NCI-H82 treated with DMSO at 0.1 percent for 48 hours (cell line): Measurements from ENCODE around the gene ANKRD33B.
"Not testable (repeated sequence)": the region's sequence is repeated elsewhere in the genome, so short reads cannot be mapped to it uniquely, and the experiment has no call there.

ENCODE experiments used
- DNase-seq: peaks from one replicate; lab custom pipeline; 2025; ENCODE audit not compliant: unreplicated experiment; lab: John Stamatoyannopoulos, UW

The ANKRD33B gene

DNA sequence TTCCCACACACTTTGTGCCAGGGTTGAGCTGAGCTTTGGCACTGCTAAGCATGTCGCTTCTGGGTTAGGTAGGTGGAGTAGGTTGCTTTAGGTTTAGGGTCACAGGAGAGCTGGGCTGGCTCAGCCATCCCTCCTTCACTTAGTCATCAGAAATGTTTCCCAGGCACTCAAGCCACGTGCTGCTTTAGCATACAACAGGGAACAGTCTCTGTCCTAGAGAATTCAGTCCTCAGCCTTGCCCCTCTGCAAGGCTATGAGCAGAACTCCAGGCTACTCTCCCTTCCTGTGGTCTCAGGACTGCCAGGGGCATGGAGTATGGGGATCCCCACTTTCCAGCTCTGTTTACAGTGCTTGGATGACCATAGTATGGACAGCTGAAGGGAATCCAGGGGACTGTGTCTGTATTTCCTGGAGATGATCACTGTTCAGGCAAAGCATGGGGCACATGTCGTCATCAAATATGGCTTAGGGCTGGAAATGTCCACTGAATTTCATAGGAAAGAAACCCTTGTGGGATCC, 7.5 kb upstream of the ANKRD33B start:
- no peak for DNase-seq

DNA sequence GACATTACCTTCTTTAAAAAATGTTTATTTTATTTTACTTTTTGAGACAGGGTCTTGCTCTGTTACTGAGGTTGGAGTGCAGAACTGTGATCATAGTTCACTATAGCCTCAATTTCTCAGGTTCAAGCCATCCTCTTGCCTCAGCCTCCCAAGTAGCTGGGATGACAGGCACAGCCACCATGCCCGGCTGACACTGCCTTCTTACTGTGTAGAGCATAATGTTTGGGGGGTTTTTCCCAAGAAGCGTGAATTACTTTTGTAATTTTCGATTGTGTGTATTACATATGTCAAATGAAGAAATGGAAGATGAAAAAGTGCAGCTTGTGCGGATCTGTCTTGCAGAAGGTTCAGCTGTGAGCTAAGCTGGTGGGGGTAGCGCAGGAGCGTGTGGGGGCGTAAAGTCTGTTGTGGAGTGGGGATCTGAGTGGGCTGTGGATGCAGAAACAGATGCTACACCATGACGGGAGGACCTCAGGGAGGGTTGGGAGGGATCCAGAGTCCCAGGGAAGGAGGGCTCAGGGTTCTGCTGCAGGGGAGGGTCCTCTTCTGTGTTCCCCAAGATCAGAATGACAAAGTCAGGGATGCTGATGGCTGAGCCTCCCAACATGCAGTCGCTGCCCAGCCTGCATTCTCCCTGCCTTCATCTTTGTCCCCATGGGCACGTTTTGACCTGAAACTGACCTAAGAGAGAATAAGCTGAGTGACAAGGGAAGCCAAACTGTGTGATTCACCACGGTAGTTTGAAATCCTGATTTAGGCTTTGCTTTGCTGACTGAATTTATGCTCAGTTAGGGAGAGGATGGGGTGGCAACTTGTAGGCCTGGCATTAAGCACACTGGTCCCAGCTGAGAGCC, 6.8 kb upstream of the ANKRD33B start:
- no peak for DNase-seq

DNA sequence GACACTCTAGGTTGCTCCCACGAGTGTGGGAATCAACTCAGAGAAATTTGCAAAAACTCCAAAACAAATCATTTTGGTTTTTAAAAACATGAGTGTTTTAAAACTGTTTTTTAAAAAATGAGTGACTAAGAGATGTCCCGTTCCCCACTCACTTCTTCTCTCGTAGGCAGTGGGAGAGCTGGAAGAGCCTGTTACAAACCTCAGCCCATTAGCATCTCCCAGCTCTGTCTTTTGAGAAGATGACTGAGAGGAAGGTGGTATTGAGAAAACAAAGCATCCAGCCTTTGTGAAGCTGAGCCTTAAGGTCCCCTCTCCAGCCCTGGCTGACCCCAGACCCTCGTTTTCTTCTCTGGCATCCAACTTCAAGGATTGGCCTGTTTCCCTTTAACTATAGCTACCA, 4.7 kb upstream of the ANKRD33B start:
- no peak for DNase-seq

DNA sequence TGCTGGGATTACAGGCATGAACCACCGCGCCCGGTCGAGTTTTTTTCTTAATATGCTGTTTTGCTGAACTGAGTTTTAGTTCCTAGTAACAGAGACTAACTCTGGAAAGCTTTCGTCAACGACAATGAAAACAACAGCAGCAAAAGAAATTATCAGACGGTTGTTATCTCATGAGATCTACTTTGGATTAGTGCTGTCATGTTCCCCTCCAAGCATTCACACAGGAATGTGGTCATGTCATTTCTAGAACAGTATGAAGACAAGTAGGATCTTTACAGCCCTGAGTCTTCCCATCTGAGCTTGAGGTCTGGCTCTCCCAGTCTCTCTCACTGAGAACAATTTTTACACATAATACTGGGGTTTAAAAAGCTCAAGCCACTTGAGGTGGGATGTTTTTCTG, 4.0 kb upstream of the ANKRD33B start:
- DNase-seq, result no peak

DNA sequence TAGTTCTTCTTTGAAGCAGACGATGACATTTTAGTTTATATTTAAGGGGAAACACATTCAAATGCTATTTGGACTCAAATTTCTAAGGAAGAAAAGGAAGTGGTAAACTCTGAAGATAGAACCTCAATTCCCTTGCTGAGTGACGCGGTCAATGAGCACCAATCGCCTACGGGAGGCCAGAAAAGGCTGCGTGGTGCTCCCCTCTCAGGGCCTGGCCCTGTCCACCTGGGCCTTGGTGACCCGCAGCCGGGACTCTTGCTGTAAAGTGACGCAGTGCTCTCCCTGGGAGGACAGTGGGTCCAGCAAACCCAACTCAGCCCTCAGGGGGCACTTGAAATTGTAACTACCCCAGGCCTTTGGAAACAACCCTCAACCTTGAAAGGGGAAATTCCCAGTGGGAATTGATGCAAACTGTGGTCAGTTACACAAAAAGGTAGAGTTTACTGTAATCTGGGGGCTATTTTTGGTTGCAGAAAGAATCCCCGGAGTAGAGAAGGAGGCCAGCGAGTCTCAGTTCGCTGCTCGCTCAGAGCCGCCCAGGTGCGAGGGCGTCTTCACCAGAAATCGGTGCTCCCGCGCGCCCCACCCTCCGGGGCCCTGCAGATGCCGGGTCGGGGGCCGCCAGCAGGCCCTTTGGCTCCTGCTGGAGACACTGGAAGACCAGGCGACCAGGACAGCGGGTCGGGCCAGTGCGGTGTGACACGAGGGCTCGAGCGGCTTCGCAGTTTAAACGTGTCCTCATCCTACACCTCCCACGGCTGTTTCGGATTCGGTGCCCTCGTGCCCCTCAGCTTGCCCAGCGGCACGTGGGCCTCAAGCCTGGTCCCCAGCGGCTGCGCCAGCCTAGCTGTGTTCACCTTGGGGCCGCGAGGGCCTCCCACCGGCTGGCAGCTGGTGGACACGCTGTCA, 1.4 kb upstream of the ANKRD33B start:
- DNase-seq, result no peak

DNA sequence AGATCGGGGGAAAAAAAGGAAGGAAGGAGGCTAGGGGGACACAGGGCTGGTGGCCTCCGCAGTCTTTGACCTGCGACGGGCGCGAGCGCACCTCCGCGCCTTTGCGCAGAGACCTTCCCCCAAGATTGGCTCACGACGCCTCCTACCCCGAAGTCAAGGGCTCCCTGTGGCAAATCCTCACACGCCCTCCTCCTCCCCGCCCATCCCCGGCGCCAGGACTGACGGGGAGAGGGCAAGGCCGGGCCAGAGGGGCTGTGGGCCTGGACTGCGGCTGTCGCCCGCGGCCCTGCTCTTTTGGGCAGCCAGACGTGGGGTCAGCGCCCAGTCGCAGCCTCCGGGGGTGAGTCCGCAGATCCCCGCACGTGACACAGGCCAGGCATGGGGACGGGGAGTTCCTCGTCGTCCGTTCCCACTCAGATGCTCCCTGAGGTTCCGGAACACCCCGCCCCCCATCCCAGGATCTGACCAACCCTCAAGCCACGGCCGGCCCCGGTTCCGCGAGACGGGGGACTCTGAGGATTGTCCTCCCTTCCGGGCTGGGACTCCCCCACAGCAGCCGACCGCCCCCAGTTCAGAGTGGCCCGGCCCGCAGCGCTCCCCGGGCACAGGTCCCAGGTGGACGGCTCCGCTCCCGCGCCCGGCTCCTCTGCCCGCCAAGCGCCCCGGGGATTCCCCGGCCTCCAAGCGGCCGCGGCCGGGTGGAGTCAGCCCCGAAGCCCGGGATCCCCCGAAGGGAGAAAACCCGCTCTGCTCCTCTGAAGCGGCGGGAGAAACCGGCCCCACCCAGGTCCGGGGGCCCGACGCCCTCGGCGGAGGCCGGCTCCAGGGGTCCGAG, 543 bp upstream of the ANKRD33B start:
- no peak for DNase-seq

DNA sequence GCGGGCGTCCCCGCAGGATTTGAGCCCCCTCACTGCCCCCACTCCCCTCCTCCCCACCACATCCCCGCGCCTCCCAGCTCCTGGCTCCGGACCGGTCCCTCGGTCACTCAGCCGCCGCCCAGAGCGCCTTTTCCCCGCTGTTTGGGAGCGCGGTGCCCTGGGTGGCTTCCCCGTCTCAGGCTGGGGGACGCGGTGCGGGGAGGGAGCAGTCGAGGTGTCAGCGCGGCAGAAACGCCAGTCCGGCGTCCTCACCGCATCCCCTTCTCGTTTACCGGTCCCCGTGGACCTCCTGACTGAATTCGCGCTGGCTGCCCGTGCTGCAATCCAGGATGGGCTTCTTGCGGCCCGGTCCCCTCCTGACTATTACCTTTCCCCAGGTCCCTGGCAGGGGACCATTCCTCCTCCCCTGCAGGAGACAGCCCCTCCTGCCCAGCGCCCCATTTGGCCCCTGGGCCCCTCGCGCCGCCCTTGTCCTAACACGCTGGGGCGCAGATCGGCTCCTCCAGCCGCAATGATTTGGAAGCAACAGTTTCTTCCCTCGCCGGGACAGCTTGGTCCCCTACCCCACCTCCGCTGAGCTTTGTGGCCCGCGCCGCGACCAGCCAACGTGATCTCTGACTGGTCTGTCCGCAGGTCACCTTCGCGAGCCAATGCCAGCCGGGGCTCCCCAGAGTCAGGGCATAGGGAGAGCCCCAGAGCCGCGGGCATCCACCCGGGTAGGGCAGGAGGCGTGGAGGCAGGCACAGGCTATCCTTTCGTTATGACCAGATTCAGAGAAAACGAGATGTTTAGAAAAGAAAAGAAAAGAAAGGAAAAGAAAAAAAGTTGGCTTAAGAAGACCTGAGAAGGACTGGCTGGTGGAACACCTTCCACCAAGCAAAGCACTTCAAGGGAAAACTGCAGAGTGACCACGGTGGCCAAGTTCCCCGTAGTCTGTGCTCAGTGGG, 1.2 kb downstream of the ANKRD33B start:
- DNase-seq, result no peak

DNA sequence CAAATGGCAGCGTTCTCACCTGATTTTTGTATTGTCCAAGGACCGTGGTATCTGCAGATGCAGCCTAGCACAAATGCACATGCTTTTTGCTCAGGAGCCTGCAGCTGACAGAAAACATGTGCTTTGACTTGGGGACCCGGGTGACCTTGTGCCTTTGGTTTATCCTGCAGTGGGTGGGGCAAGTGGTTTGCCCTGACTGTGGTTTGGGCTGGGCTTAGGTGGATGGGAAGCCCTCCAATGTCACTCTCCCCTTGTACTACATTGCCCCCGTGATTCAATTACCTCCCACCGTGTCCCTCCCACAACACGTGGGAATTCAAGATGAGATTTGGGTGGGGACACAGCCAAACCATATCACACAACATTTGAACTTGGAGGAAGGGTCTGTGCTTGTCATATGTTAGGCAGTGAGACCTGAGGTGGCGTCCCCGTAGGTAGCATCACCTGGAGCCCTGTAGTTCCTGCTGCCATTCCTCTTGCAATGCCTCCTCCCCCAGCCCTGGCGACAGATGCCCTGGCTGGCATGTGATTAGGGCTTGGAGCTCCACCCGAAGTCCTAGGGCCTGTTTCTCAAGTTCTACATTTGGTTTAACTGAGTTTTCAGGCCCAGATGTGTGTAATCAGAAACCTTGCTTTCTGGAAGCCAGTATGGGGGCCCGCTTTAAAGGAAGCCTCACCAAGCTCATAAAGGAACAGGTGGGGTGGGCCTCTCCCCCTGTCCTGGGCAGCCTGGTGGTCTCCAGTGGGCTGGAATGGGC, 2.1 kb downstream of the ANKRD33B start:
- DNase-seq, result no peak

DNA sequence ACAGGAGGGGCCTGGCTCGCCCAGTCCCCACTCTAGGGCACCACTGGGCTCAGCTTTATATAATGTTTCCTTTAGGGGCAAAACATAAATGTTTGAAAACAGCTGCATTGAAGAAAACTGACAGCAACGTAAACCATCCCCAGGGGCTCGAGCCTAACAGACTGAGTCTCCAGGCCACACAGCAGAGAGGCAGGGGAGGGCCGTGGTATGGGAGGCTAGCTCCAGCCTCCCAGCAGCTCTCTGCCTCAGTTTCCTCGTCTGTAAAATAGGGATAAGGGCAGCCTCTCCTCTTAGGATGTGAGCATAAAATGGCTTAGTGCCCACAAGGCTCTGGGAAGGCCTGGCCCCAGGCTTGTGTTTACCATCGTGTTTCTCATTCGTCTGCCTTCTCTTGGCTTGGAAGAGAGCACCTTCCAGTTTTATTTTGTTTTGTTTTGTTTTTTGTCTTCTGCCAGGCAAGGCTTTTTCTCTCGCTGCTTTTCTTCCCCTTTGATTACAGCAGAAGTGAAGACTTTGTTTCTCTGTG, 2.7 kb downstream of the ANKRD33B start:
- no peak for DNase-seq

DNA sequence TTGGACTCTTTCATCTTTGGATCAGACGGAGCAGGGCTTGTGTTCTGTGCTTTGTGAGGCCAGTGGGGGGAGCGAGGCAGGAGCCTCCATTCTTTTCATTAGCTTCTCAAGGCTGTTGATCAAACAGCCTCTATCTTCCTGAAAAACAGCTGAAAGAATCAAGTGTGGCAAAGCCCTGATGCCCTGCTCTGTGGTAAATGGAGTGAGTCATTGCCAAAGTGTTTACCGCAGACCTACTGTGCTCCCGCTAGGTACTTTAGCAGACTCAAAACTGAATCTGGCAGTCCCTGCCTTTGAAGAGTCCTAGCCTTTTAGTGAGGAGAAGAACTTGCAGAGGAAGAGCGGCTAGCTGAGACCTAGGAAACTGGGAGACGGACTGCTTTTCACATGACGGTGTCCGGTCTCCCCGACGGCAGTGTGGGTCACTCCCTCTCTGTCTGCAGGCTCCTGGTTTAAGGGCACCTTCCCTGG, 3.3 kb downstream of the ANKRD33B start:
- no peak for DNase-seq

DNA sequence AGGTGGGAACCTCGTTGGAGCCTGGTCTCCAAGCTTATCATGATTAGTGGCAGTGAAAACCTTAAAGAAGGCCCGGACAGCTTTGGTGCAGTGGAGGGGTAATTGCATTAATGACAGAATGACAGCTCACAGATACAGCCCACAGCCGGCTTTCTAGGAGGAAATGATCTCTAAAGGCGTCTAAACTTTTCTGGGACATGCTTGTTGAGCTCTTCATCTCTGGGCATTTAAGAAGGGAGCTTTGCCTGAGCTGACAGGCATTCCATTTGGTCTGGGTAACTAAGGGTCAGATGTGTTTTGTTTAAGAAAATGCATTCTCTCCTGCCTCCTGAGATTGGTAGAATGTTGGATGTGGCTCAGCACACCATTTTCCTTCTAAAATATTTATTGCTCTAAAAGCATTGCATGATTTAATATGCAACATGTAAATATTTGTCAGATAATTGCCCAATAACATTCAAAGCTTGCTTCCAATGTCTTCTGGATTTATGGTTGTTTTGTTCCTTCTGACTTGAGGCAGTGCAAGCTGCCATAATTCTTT, 4.0 kb downstream of the ANKRD33B start:
- DNase-seq, result peak; percentile 59

DNA sequence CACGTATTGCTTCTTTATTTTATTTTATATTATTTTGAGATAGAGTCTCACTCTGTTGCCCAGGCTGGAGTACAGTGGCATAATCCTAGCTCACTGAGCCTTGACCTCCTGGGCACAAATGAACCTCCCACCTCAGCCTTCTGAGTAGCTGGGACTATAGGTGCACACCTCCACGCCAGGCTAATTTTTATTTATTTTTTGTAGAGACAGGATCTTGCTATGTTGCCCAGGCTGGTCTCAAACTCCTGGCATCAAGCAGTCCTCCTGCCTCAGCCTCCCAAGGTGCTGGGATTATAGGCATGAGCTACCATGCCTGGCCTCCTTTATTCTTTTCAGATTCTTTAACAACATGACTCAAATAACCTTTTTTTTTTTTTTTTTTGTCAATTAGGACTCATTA, 6.7 kb downstream of the ANKRD33B start:
- DNase-seq, result not testable (repeated sequence)

DNA sequence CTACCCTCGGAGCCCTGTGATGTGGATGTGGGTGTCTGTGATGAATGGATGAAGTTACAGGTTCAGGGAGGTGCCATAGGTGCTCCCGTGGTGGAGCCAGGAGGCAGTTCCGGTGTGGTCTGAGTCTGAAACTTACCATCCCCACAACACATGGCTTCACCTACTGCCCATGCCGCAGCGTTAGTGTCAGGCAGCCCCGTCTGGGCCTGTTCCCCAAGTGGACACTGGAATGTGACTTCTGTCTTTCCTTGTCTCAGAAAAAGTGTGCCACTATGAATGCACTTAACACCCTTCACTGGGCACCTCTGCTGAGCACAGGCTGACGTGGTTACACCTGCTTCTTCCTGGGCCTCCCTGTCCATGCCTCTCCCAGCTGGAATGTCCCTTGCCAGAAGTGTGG, 8.6 kb downstream of the ANKRD33B start:
- no peak for DNase-seq

DNA sequence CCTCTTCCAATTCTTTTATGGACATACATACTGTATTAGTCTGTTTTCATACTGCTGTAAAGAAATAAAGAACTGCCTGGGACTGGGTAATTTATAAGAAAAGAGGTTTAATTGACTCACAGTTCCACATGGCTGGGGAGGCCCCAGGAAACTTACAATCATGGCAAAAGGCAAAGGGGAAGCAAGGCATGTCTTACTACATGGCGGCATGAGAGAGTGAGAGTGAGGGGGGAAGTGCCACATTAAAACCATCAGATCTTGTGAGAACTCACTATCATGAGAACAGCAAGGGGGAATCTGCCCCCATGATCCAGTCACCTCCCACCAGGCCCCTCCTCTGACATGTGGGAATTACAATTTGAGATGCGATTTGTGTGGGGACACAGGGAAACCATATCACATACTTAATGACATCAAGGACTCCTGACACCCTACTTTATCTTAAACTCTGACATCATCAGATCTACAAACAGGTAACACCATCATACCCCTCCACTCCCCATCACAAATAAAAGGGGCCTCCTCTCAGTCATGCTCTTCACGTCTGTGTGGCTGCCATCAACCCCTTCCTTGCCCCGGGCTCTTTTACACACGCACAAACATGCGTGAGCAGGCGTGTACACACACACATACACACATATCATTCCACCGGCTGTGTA, 9.7 kb downstream of the ANKRD33B start:
- DNase-seq, result no peak

DNA sequence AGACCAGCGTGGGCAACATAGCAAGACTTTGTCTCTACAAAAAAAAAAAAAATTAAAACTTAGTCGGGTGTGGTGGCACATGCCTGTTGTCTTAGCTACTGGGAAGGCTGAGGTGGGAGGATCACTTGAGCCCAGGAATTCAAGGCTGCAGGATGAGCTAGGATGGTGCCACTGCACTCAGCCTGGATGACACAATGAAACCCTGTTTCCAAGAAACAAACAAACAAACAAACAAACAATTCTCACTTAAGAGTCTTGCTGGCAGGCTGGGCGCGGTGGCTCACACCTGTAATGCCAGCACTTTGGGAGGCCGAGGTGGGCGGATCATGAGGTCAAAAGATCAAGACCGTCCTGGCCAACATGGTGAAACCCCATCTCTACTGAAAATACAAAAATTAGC, 11.0 kb downstream of the ANKRD33B start:
- not testable (repeated sequence) for DNase-seq

DNA sequence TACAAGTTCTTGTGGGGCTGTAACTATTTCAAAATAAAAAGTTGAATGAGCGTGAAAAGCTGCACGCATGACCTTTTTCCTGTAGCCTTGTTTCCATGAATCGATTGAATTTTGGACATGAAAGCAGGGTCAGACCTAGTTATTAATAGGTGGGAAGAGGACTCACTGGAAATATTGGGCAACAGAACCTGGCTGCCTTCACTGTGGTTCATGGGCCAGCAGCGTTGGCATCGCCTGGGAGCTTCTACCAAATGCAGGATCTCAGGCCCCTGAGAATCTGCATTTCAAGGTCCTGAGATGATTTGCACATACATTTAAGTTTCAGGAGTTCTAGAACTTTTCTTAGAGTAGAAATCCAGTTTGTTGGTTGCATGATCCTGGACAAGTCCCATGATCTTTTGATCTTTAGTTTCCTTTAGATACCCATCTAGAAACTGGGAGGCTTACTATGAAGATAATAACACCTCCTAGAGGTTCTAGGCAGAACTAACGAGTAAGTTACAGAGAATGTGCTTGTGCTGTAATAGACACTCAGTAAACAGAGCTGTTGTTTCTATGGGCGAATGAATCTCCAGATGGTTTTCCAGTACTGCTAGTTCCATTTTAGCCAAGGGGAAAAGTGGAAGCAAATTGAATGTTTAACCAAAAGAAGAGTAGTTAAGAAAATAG, 12.4 kb downstream of the ANKRD33B start:
- no peak for DNase-seq

DNA sequence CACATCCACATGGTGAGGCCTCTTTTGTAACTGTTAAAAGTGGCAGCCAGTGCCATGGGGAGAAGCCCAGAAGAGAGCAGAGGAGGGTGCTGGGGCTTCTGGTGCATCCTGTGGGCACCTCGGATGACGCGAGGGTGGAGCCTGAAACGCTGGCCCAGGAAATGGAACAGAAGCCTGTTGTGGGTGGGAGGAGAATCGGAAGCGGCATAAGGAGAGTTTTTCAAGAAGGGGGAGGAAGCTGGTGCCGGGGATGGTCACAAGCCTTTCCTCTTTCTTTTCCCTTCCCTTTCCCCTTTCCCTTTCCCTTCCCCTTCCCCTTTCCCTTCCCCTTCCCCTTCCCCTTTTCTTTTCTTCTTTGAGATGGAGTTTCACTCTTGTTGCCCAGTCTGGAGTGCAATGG, 12.9 kb downstream of the ANKRD33B start:
- no peak for DNase-seq
